GM19328 (cell line): Measurements from ENCODE around the gene COL23A1.

ENCODE experiments used
- ATAC-seq: cut with Tn5 transposase; IDR thresholded peaks from one replicate; pipeline ENCODE4 v1.9.1; 2021; ENCODE audit warnings: mild to moderate bottlenecking, moderate library complexity; ENCODE audit not compliant: unreplicated experiment

The COL23A1 gene

DNA sequence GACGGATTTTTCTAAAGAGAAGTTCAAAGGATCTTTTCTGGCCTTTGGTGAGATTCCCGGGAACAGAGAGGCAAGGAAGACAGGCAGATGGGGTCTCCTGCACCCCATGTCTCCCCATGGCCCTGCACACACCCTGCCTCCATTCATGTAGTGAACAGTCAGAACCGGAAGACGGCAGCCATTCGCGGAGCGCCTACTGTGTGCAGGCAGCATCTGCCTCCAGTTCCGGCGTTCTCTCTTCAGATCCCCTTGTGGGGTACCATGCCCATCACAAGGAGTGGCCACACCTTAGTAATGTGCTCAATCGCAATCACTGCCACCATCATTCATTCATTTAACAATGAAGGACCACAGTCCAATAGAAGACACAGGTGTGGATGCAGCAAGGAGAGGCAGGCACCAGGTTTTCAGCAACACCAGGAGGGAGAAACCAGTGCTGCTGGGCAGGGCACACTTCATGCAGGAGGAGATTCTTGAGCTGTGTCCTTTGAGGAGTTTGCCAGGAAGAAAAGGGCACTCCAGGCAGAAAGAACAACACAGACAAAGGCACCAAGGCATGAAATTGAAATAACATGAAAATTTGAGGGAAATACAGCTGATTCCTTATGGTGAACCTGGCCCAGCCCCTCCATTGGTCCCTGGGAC, 186.1 kb downstream of the COL23A1 start:
- no peak for ATAC-seq

DNA sequence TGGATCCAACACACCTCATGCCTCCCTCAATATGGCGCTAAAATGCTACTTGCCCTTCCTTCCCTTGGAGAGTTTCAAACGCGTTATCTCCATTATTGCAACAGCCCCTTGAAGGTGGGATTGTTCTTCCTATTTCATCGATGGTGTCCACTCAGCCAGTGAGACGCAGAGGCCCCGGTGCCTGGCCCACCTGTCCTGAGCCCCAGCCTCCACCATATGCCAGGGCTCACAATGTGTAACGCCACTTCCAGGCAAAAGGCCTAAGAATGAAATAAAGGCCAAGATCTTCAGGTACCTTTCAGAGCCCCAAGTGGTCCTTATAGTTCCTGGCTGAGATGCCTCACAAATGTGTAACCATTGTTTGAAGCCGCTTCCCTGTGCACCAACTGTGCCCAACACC, 186.8 kb downstream of the COL23A1 start:
- ATAC-seq: no peak

DNA sequence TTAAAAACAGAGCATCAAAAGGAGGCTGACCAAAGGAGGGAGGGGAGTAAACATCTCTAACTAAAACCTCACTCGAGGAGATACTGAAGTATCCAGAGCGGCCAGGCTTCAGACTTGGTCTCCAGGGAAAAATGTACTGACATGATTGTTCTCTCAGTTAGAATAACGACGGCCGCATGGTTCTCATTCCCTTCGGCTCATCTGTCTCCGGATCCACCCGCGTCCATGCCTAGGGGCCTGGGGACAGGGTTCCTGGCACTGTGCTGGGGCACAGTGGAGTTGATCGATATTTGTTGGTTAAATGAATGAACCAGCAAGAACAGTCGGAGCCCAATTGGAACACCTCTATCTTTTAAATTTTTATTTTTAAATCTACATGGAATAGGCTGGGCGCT, 190.5 kb downstream of the COL23A1 start:
- ATAC-seq: no peak

DNA sequence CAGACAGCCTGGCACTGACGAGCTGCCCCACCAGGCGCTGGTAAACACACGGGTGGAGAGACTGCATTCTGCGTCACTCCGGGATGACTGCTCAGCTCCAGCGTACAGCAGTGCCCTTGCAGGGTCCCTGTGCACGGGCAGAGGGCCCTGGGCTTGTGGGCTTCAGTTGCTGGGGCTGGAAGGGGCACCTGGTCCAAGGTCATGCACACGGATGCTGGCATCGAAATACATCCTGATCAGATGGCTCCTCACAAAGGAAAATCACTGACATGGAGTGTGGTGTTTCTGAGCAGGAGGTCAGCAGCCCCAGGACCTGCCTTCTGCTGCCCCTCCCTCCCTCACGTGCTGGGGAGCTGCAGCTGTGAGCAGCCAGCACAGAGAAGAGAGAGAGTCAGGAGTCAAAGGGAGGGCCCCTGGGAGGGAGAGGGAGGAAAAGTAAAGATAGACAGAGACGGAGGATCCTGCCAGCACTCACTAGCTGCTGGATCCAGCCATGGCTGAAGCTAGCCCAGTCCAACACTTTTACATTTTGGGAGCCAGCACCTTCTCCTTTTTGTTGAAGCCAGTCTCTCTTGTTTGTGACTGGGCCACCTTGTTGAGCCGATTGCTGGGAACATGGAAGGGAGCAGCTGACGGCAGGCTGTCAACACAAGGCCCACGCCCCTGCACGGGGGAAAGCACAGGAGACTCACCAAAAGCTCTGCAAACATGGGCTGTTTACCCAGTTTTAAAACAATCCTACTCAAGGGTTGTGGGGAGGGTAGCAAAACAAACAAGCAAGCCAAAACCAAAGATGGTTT, 191.1 kb downstream of the COL23A1 start:
- no peak for ATAC-seq

DNA sequence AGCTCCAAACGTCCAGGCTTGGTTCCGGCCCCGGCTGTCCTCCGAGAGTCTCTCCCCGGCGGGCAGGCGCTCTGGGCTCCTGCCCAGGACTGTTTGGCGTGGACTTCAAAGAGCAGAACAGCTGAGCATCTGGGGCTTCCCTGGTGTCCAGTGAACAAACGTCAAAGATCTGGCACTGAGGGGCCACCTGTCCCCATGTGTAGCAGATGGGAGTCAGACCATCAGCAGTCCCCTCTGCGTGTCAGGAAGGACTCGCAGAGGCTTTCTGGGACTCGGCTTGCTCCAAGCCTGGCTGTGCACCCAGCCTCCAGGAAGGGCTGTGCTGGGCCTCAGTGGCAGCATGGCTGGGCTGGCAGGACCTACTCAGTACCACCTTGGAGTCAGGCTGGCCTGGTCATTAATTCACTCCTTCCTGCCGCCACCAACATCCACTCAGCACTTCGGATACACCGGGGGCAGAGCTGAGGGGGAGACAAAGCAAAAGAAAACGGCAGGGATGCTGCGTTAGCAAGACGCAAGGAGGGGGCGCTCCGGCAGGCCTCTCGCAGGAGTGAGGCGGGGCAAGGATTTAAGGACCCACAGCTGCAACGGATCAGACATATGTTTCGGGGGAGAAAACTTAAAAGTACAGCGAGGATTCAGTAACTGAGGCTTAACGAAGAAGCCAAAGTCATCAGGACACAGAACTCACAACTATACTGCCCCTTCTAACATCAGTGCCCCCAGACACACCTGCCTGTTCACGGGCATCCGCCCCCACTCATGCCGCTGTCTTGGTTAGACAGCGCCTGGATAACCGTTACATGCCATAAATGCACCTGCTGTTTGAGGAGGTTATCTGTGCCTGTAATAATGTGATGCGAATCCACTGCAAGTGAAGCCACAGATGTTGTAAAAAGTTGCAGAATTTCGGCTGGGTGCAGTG, 193.1 kb downstream of the COL23A1 start:
- no peak for ATAC-seq

DNA sequence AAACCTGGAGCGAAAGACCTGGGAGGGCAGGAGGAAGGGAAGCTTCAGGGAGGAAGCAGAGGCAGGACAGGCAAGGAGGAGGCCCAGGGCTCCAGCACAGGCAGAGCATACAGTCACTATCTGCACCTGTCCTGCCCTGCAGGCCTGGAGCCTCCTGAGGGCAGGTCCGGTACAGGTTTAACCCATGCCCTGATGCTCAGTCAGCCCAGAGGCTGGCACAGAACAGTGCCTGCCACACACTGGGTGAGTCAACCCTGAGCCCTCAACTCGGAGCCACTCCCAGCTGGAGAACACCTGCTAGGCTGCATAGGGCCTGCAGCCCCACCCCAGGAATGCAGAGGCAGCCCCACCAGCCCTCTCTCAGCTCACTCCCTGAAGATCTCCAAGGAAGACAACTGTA, 196.1 kb downstream of the COL23A1 start:
- ATAC-seq: no peak

DNA sequence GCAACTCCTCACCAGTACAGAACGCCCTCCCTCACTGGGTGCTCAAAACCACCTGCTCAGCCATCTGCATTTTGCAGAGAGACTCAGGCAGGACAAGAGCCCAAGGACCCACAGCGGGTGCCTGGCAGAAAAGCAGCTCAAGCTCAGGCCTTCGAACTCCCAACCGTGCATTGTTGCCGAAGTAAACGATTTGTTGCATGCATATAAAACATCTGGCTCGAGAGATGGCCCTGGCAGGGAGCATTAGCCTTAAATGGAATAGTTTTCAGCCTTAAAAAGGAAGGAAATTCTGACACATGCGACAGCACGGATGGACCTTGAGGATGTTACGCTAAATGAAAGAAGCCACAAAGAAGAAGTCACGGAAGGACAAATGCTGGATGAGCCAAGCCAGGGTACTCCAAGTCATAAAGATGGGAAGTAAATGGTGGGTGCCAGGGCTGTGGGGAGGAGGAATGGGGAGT, 197.2 kb downstream of the COL23A1 start:
- ATAC-seq: no peak

DNA sequence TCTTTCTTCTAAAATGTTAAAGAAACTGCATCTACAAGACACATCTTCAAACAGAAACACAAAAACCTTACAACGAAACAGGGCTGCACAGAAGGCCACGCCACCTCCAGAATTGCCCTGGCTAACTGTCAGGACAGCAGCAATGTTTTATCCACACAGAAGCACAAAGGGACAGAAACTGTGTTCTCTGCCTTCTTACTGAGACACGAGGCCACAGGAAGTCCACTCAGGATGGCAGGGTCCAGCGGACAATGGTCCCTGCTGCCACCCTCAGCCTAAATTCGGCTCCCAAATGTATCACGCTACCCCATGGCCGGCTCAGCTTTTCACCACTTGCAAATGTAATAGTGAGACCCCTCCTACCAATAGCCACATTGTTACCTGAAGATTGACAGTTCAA, 197.8 kb downstream of the COL23A1 start:
- no peak for ATAC-seq

DNA sequence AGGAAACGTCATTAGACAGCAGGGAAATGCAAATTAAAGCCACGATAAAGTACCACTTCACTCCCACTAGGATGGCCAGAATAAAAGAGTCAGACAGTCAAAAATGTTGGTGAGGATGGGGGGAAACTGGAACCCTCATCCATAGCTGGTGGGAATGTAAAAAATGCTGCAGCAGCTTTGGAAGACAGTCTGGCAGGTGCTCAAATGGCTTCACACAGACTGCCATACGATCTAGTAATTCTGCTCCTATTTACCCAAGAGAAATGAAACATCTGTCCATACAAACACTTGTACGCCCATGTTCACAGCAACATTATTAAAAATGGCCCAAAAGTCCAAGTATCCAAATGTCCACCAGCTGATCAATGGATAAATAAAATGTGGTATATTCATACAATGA, 198.7 kb downstream of the COL23A1 start:
- ATAC-seq: no peak

DNA sequence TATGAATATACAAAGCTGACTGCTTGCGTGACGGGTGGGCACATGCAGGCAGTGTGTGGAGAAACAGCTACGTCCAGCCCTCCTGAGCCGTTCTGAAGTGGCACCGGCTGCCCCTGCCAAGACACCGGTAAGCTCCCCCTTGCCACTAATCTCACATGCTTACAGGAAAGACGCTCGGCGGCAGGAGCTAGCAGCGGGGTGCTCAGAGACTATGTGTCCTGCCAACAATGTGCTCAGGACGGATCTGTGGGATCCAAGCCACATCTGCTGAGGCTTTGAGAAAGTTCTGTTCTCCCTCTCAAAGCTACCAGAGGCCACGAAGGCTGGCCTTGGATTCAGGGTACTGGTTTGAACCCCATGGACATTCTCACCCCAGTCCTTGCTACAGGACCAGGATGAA, 200.4 kb downstream of the COL23A1 start:
- no peak for ATAC-seq

DNA sequence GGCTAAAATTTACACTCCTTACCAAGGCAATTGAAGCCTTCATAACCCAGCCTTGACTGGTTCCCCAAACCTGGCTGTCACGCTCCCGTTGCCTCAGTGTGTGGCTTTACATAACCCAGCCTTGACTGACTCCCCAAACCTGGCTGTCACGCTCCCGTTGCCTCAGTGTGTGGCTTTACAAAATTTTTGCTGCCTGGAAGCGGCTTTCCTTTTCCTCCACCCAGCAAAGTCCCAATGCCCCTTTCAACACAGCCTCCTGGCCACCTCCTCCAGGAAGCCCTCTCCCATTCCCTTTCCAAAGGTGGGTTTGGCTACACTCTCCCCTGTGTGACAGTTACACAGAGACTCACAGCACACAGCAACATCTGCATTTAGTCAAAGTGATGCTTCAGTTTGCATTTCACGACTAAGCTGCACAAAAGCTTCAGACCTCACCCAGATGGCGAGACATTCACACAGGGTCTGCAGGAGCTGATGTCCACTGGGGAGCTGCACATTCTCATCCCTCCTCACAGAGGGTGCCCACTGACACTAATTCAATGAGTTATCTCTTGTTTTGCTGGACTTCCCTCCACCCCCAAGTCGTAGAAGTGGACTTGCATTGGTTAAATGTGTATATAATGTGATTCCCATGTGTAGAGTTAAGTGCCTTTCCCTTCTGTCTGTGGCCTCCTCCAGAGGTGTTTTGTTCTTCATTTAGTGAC, 201.0 kb downstream of the COL23A1 start:
- ATAC-seq: no peak

DNA sequence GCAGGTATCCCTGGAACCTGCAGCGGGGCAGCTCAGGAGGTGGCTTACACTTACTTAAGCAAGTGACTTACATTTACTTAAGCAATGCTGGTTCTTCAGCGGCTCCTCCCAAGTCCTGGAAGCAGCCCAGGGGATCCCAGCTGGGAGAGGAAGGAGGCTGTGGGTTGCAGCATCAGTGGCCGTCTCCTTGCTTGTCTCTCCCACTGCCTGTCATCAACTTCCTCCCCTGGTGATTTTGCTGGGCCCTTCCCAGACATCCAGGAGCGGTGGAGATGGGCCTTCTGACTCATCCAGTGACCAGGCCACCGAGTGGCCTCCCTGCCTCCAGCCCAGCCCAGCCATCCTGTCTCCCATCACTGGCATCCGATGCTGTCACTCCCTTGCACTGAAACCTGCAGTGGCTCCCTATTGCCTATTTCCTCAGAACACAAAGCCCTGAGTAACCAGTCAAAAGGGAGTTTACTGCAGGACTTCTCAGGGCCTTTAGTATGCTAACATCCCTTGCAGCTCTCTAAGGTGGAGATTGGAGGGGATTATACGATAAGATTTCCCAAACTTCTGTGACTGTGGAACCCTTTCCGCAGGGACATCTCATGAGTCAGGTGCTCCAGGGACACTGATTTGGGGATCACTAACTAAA, 201.7 kb downstream of the COL23A1 start:
- no peak for ATAC-seq

DNA sequence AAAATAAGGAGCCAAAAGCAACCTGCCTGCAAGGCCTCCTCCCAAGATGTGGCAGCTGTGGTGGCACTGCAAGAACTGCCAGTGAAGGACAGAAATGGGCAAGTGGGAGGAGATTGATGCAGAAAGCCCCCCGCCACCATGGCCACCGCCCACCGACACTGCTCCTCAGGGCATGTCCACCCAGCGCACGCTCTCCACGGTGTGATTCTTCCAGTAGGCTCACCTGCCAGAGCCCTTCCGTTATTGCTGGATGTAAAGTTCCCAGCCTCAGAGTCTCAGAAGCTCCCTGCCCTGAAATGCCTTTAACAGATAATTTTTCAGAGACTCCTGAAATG, 202.4 kb downstream of the COL23A1 start:
- ATAC-seq: no peak

DNA sequence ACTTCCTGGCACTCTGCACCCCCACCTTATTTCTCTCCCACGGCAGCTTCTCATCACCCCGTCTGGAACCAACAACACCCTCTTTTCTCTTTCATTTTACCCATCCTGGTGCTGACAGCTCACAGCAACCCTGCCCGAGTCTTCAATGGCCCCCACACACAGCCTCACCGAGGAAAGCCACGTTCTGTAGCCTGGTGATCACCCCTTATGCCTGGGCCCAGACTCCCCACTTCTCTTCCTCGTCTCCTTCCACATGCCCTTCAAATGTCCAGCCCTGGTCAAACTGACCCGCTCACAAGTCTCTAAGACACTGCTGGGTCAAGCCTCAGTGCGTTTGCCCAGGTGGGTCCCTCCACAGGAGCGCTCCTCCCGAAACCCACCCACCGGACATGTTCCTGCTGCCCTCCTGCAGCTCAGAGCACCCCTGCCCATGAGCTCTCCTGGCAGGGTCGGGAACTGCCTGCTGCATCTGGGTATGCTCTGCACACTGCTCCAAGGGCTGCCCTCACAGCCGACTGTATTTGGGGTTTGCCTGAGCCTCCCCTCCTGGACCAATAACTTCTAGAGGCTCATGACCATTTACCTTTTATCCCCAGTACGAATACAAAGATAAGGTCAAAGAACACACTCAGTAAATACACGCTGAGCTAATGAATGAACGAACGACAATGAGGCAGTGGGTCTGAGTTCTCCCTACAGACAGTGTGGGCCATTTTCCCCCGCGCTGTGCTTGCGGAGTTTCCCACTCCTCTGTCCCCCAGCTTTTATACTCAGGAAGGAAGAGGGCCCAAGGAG, 202.9 kb downstream of the COL23A1 start:
- no peak for ATAC-seq

DNA sequence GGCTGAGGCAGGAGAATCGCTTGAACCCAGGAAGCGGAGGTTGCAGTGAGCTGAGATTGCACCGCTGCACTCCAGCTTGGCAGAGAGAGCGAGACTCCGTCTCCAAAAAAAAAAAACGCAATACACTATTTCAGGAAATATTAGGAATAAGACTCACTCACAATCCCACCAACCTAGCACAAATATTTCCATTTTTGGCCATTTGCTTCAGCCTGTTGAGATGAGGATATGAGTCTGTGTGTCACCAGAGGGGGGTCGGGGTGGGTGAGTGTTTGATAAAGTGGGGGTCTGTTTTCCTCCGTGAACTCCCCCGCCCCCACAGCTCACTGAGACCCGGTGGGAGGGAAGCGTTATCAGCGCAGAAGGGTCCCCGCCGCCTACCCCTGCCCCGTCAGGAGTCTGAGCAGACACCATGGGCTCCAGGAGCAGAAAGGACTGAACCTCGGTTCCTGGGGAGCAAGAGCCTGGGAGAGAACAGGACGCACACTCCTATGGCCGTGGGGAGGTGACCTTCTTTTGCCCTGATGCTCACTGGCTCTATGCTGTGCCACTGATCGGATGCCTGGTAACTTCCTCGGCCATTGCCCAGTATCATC, 203.8 kb downstream of the COL23A1 start:
- no peak for ATAC-seq

DNA sequence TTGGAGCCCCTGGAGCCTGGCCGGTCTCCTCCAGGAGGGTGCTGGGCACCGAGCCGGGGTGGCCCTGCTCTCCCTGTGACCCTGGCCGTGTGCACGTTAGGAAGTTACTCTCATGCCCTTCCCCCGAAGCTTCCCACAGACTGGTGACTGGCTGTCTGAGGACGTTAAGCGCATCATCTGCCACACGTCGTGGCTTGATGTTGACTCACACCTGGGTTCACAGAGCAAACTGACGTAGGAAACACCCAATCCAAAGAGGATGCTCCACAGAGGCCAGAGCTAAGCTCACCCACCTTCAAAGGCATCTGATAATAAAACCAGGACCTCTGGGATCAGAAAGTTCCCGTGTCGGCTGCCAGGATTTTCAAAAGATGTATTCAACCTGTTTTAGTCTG, 204.7 kb downstream of the COL23A1 start:
- ATAC-seq: no peak

DNA sequence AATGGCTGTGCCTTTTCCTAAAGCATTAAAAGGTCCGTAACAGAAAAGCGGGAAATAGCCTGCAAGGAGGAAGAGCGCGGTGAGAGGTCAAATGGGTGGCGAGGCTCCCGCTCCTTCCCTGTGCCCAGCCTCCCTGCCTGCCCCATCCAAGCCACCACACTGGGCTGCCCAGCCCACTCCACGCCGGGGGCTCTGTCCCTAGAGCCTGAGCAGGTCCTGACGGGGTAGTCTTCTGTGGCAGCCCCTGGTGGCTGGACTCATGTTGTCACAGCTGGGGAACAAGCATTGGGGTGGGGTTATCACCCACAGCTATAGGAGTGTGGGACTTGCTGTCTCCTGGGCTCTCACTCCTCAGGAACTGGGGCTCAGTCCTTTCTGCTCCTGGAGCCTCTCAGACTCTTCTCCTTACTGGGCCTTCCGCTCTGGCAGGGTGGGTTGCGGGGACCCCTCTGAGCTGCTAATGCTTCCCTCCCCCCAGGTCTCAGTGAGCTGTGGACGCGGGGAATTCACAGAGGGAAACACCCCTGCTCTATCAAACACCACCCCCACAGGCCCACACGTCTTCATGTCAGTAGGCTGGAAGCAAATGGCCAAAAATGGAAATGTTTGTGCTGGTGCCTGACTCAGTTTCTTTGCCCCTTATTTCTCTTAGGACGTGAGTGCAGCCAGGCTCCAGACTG, 205.2 kb downstream of the COL23A1 start:
- no peak for ATAC-seq

DNA sequence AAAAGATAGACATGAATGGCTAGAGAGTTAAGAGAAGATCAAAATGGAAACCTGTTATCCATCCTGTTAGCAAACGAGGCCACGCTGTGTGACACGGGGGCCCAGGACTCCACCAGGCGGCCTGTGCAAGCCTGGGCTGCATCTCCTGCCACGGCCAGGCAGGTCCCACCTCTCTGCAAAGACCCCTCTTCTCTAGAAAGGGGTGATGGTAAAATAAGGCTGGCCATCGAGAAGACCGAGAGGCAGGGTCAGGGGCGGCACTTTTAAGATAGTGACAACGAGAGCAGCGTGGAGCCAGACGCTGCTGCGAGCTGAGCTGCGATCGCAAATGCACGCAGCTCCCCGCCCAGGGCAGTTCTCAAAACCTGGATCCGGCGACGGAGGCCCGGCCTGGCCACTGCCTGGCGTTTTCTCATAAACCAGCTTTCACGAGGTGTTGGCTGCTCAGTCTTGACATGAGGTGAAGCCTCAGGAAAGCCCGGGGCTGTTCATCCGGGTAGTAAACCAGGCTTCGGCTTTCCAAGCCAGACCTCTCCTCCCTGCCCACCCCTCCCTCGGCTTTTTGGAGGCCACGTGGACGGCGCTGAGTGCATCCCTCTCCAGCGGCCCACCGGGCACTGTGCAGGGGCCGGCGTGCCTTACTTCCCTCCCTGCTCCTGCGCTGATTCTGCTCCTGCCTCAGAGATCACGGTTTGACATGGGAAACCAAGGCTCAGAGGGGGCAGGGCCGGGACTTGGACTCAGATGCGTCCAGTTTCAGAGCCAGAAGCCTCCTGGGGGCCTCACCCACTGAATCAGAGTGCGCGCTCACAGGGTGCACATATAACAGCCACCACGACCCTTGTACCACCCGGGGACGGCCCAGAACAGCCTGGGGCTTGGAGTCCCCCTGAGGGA, 206.0 kb downstream of the COL23A1 start:
- ATAC-seq: no peak
